Bronchial epithelial cell (primary cell): ENCODE results near the gene TMEM45A. TPM values are rescaled to one million over a fixed set of nuclear protein-coding genes. Genes with fewer than 3 reads are reported as not detected.
"Not testable (repeated sequence)": the region's sequence is repeated elsewhere in the genome, so short reads cannot be mapped to it uniquely, and the experiment has no call there.

Source experiments
- DNase-seq: peaks from one replicate; pipeline ENCODE4 v3.0.0-alpha.2; 2010; ENCODE audit warnings: low read depth
- FAIRE-seq: peaks from 2 replicates; lab custom pipeline; 2011; peaks lifted over from hg19 to GRCh38; lab: Jason Lieb, UNC
- H3K27me3 ChIP-seq: 2 replicates; pipeline ENCODE4 v1.5.1; 2011; ENCODE audit warnings: low read length; ENCODE audit not compliant: control insufficient read depth, insufficient read depth
- H3K36me3 ChIP-seq: 2 replicates; pipeline ENCODE4 v1.5.1; 2011; ENCODE audit warnings: low read length; ENCODE audit not compliant: control insufficient read depth, insufficient read depth
- H3K4me3 ChIP-seq: 2 replicates; pipeline ENCODE4 v1.5.1; 2011; ENCODE audit warnings: mild to moderate bottlenecking, low read depth, low read length, control low read depth
- CTCF ChIP-seq: IDR thresholded peaks from 2 replicates; pipeline ENCODE4 v1.5.1; 2011; ENCODE audit warnings: mild to moderate bottlenecking, moderate library complexity, low read length, control low read depth, inconsistent platforms; ENCODE audit not compliant: insufficient read depth, severe bottlenecking
- total RNA-seq: library from RNA; depleted of rRNA; stranded (reverse); fragments of >200 nt; gene quantifications from 2 replicates; pipeline ENCODE4 v1.2.1, GENCODE V29; 2014

TMEM45A gene
- total RNA-seq, 1 donor from 2014 or later: 6.8 TPM

GRCh38 chr3:100580147-100580546 is 87.7 kb downstream of the TMEM45A start:
- no peak for FAIRE-seq
- TF ChIP-seq CTCF: no peak
- no peak for DNase-seq
- H3K36me3 ChIP-seq: no peaks in the 10 kb centered on the region
- H3K27me3 ChIP-seq: no peaks in the 10 kb centered on the region
- H3K4me3 ChIP-seq: no peak overlapping the region

GRCh38 chr3:100581650-100582049 is 89.2 kb downstream of the TMEM45A start:
- no peak for TF ChIP-seq CTCF
- H3K4me3 ChIP-seq: no peak overlapping the region
- H3K36me3 ChIP-seq: no peaks in the 10 kb centered on the region
- no peaks in the 10 kb centered on the region for H3K27me3 ChIP-seq
- DNase-seq (no peak), FAIRE-seq (no peak)

- H3K4me3 ChIP-seq, H3K36me3 ChIP-seq, FAIRE-seq, DNase-seq, H3K27me3 ChIP-seq: not testable (repeated sequence)
These were observed 89.7 kb downstream of the TMEM45A start for GRCh38 chr3:100582157-100582556.

- no peak for FAIRE-seq
These were observed 91.8 kb downstream of the TMEM45A start for GRCh38 chr3:100584101-100584660.

GRCh38 chr3:100586832-100587231 is 94.4 kb downstream of the TMEM45A start:
- TF ChIP-seq CTCF: no peak
- Histone ChIP-seq H3K27me3 (no peaks in the 10 kb centered on the region), H3K4me3 (no peak overlapping the region), H3K36me3 (no peaks in the 10 kb centered on the region)
- FAIRE-seq (no peak), DNase-seq (no peak)

More at GRCh38 chr3:100584101-100584660, 91.8 kb downstream of the TMEM45A start:
- TF ChIP-seq CTCF: no peak
- no peak for DNase-seq
- H3K4me3 ChIP-seq: no peak overlapping the region
- no peaks in the 10 kb centered on the region for H3K36me3 ChIP-seq
- H3K27me3 ChIP-seq: no peaks in the 10 kb centered on the region

- Histone ChIP-seq H3K4me3 (no peak overlapping the region), H3K36me3 (no peaks in the 10 kb centered on the region), H3K27me3 (no peaks in the 10 kb centered on the region)
- TF ChIP-seq CTCF: no peak
- DNase-seq: no peak
- FAIRE-seq: no peak
These were observed 95.8 kb downstream of the TMEM45A start for GRCh38 chr3:100588251-100588650.
